Measurements from ENCODE around the gene SMG6.

SMG6 gene

GRCh38 chr17:2304931-2305330 lies 1.3 kb upstream of the SMG6 start:
- peak overlapping the region; percentile 90 for H3K27ac ChIP-seq
- TF ChIP-seq, protein P1, sequence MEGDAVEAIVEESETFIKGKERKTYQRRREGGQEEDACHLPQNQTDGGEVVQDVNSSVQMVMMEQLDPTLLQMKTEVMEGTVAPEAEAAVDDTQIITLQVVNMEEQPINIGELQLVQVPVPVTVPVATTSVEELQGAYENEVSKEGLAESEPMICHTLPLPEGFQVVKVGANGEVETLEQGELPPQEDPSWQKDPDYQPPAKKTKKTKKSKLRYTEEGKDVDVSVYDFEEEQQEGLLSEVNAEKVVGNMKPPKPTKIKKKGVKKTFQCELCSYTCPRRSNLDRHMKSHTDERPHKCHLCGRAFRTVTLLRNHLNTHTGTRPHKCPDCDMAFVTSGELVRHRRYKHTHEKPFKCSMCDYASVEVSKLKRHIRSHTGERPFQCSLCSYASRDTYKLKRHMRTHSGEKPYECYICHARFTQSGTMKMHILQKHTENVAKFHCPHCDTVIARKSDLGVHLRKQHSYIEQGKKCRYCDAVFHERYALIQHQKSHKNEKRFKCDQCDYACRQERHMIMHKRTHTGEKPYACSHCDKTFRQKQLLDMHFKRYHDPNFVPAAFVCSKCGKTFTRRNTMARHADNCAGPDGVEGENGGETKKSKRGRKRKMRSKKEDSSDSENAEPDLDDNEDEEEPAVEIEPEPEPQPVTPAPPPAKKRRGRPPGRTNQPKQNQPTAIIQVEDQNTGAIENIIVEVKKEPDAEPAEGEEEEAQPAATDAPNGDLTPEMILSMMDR (IDR thresholded peaks at IDR 0.05): no peak
- TF ChIP-seq ZFX (IDR thresholded peaks at IDR 0.05; ENCODE audit: borderline replicate concordance): no peak

GRCh38 chr17:2302778-2303203 lies 794 bp downstream of the SMG6 start:
- peak overlapping the region; percentile 90 for H3K27ac ChIP-seq
- TF ChIP-seq, protein P1 (IDR thresholded peaks at IDR 0.05): no peak
- no peak for TF ChIP-seq ZFX (IDR thresholded peaks at IDR 0.05; ENCODE audit: borderline replicate concordance)

DNA sequence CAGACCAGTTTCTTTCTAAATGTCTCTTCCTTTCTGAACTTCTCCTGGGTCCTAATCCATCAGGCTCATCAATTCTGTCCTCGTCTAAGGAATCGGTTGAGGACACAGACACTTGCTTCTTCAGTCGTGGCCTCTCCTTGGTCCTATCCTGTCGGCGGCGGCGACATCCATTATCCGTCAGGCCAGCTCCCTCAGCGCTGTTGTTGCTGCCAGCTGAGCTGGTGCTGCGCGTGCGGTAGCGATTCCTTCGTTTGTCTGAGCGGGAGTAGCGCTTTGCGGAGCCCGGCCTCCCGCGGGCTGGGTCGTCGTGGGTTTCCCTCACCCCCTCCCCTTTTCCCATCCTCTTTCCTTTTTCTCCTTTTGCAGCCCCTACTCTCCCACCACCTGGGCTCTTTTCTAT lies 3.8 kb downstream of the SMG6 start:
- TF ChIP-seq ZFX (IDR thresholded peaks at IDR 0.05; ENCODE audit: borderline replicate concordance): no peak
- TF ChIP-seq, protein P1 (IDR thresholded peaks at IDR 0.05): no peak
- H3K27ac ChIP-seq: no peak overlapping the region

- TF ChIP-seq ZFX (IDR thresholded peaks at IDR 0.05; ENCODE audit: borderline replicate concordance): no peak
- TF ChIP-seq, protein P1 (IDR thresholded peaks at IDR 0.05): no peak
- H3K27ac ChIP-seq: no peak overlapping the region
Observed at GRCh38 chr17:2299136-2299535, 4.4 kb downstream of the SMG6 start.

DNA sequence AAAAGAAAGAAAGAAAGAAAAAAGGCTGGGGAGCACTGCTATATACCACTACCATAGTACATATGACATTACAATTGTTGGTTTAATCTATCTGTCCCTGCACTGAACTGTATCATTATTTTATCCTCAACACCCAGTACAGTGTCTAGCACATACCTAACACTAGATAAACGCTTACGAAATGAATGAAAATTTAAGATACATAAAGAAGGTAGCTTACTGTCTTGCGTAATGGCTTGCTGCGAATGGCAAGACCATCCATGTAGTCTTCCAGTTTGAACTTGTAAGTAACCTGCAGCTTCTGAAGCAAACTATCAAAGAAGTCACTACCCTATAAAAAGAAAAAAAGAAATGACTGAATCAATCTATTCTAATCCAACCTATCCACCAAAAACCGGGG lies 6.6 kb downstream of the SMG6 start:
- no peak for TF ChIP-seq ZFX (IDR thresholded peaks at IDR 0.05; ENCODE audit: borderline replicate concordance)
- TF ChIP-seq, protein P1 (IDR thresholded peaks at IDR 0.05): no peak
- H3K27ac ChIP-seq: no peak overlapping the region

DNA sequence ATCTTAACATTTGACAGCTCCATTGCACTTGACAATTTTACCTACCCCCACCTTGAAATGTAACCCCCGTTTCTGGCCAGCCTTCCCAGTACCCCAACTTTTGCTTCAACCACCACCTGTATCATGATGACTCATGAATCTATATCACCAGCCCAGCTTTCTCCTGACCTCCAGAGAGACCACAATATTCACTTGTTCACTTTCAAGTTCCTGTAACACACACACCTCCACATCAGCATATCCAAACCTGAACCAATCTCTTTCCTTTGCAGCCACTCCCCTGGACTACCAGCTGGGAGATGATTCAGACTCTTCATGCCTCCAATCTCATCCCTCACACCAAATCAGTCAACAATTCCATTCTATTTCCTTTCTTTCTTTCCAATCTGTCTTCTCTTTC lies 8.0 kb downstream of the SMG6 start:
- no peak for TF ChIP-seq ZFX (IDR thresholded peaks at IDR 0.05; ENCODE audit: borderline replicate concordance)
- TF ChIP-seq, protein P1 (IDR thresholded peaks at IDR 0.05): no peak
- H3K27ac ChIP-seq: no peak overlapping the region

DNA sequence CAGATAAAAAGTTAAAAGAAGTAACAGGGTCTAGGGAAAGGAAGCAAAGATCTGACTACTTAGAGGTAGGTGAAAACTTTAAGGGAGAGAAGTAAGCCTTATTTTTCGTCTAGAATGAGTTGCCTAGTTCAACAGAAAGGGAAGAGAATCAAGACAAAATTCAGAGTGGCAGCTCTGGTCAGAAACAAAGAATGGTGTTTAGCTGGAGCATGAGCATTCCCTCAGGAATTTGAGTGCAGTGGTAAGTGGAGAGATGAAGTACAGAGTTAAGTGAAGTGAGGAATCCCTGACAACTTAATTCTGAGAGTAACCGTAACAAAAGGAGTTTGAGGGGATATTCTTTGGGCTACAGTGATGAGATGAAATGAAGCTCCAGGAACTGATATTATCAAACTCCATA lies 11.5 kb downstream of the SMG6 start:
- TF ChIP-seq, protein P1 (IDR thresholded peaks at IDR 0.05): no peak
- no peak for TF ChIP-seq ZFX (IDR thresholded peaks at IDR 0.05; ENCODE audit: borderline replicate concordance)
- no peak overlapping the region for H3K27ac ChIP-seq

All from 22Rv1 (cell line).